Measurements from ENCODE around the gene INPP5E.

The INPP5E gene

GRCh38 chr9:136401173-136401922 lies 38.3 kb downstream of the INPP5E start:
- no peak for DNase-seq

GRCh38 chr9:136400038-136400834 lies 39.4 kb downstream of the INPP5E start, which contains the start of gene SNAPC4:
SNAPC4 (minus strand) TSS chr9:136400170; CDS start chr9:136398428, 1,742 bp downstream.
- DNase-seq, result peak; percentile 74 to 90 (median 78)

DNA sequence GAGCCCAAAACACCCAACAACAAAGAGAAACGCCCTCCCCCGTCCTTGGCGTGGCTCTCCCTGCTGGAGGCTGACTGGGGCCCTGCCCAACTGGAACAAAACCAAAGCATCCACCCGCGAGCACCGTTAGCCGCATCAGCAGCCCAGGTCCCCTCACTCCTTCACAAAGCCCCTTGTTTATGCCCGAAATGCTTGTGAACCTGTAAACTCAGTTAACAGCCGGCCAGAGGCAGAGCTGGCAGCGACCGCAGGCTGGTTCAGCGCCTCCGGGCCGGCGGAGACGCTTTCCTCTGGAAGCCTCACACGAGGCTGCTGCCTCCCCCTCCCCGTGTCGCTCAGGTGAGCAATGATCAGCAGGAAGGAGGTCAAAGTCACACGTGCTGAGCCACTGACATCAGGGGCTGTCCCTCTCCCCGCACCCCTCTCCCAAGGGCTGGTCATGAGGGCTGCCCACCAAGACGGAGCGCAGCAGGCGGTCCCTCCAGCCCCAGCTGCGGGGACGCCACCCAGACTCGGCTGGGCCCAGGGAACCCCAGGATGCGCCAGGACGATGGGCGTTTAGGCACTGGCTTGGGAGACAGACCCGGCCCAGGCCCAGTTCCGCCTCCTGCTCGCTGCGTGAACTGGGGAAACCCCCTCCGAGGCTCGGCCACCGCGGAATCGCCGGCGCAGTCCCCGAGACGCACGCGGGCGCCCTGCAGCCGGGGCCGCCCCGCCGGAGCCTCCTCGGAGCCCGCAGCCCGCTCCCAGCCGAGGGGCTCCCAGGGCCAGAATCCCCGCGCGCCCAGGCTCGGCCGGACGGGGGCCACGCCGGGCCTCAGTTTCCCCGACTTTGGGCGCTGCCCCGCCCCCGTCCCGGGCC lies 40.2 kb downstream of the INPP5E start:
- peak in 3 of 5 donors; percentile 32 to 42 (median 33) for DNase-seq

DNA sequence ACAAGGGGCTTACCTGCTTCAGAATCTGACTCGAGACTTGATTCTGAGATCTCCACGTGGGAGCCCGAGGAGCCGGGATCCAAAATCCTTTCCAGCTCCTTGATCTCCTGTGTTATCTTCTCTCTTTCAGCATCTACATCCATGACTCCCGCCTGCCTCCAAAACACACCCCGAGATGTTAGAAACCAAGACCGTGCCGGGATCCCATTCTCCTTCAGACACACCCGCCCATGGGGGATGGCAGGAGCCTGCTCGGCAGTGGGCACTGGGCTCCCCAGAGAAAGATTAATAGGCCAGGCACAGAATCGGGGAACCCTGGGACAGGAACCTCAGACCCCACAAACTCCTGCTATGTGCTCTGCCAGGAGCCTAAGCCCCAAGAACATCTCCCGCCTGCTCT lies 41.4 kb downstream of the INPP5E start:
- DNase-seq, result no peak

- DNase-seq, result no peak
Observed at GRCh38 chr9:136397643-136398042, 42.0 kb downstream of the INPP5E start.

- DNase-seq, result no peak
Observed at GRCh38 chr9:136396219-136396515, 43.5 kb downstream of the INPP5E start.

GRCh38 chr9:136395345-136396218 lies 44.1 kb downstream of the INPP5E start:
- DNase-seq, result no peak

- no peak for DNase-seq
Observed at GRCh38 chr9:136395020-136395340, 44.7 kb downstream of the INPP5E start.

GRCh38 chr9:136394312-136395019 lies 45.2 kb downstream of the INPP5E start:
- no peak for DNase-seq

DNA sequence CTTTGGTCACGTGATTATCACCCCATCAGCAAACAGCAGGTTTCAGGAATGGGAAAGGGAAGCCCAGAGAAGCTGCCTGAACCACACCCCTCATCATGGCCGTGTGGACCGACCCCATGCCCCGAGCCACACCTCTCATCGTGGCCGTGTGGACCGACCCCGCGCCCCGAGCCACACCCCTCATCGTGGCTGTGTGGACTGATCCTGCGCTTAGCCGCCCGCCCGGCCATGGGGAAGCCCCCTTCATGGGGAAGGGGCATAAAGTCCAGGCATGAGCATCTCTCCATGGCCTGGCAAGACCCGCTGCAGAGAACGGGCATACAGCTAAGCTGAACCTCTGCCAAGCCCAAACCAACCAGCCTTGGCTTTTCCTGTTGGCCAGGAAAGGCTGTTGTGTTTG lies 46.1 kb downstream of the INPP5E start:
- DNase-seq, result no peak

DNA sequence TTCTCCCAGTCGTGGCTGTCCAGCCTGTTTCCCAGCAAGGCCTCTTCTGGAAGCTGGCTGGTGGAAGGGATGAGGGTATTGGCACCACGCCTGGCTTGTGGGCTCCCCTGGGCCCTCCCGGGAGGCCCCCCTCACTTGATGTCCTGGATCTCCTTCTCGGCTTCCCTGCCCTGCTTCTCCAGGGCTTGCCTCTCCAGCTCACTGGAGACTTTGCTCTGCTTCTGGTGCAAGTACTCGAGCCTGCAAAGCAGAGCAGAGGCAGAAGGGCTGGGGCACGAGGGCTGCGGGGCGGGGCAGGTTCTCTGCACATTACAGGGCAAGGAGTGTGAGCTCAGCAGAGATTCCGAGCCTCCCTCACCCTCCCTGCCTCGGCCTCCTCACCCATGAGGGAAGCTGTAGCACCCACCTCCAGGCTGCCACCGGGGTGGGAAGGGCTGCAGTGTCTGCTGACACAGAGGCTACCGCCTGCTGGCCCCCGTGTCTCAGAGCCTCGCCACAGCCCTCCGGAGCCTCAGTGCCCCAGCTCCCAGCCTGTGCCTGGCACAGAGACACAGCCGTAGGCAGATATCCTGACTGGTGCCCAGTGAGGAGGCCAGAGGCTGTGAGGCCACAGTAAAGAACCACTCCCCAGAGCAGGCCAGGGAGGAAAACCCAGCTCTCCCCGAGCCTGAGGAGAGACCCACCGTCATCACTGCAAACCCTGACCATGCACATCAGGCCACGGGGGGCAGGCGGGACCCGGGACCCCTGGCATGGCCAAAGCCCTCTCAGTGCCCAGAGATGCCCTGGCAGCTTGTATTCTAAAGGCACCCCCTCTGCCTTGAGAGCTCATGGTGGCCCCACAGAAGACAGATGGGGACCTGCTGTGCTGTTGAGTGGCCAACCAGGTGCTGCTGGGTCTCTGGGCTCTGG lies 46.9 kb downstream of the INPP5E start:
- no peak for DNase-seq

- no peak for DNase-seq
Observed at GRCh38 chr9:136391737-136392537, 47.7 kb downstream of the INPP5E start.

DNA sequence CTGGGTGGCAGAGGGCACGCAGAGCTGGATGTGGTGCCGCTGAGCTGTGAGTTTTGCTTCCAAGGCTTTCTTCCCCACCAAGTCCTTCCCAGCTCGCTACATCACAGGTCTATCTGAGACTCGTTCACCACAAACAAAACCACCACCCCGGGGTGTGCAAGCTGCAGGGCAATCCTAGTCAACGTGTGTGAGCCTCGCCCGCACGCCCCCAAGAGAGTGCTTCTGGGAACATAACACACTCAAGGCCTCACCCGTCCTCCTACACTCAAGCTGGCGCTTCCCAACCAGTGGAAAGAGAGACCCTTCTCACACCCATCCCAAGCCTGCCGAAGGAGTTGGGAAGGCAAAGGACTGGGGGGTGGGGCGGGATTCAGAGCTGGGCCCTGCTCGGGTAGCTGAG lies 50.2 kb downstream of the INPP5E start:
- DNase-seq, result no peak

- DNase-seq, result no peak
Observed at GRCh38 chr9:136387217-136387616, 52.4 kb downstream of the INPP5E start.

DNA sequence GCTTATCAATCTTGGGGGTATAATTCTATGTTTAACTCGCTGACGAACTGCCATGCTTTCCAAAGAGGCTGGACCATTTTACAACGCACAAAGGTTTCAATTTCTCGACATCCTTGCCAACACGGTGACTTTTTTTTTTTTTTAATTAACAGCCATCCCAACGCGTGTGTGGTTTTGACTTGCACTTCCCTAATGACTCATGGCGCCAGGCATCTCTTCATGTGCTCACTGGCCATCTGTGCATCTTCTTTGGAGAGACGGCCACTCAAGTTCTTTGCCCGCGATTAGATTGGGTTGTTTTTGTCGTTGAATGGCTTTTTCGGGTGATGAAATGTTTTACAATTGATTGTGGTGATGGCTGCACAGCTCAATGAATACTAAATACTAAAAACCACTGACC lies 53.6 kb downstream of the INPP5E start:
- DNase-seq, result peak in 1 of 5 donors; percentile 66

DNA sequence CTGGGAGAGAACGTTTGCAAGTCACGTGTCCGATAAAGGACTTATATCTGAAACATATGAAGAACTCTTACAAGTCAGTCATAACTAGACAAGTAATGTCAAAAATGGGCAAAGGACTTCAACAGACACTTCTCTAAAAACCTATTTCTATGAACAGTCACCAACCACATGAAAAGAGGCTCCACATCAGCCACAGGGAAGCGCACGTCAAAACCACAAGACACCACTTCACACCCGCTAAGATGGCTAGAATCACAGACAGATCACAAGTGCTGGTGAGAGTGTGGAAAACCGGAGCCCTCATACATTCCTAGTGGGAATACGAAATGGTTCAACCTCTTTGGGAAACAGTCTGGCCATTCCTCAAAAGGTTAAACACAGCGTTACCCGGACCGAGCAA lies 54.6 kb downstream of the INPP5E start:
- peak in 2 of 5 donors; percentile 41 to 84 for DNase-seq

DNA sequence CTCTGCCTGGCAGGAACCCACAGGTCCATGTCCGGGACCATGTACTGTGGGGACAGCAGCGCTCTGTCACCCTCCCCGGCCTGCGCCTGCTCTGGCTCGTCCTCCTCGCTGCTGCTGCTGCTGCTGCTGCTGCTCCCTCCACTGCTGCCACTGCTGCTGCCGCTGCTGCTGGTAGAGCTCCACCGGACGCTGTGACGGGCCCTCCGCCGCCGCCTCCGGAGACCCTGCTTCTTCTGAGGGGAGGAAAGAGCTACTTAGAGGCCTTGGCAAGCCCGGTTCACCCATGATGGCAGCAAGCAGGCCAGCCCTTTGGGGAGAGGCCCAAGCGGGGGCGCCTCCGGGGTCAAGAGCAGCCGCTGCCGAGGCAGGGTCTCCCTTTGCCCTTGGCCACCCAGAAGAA lies 56.2 kb downstream of the INPP5E start:
- DNase-seq, result no peak

- no peak for DNase-seq
Observed at GRCh38 chr9:136381966-136382513, 57.6 kb downstream of the INPP5E start.

GRCh38 chr9:136381311-136381710 lies 58.3 kb downstream of the INPP5E start:
- no peak for DNase-seq

All from T-helper 1 cell (primary cell).